ENCODE results near the gene LAMB3. TPM values are rescaled to one million over a fixed set of nuclear protein-coding genes. Genes with fewer than 3 reads are reported as not detected.

The LAMB3 gene
- total and polyA plus RNA-seq, 10 of the 15 experiments (the other 5 are each of a cell fraction or from before 2014, with no cell fraction given) = 0.04 to 1.8 (median 0.10) TPM; not detected in 1

DNA sequence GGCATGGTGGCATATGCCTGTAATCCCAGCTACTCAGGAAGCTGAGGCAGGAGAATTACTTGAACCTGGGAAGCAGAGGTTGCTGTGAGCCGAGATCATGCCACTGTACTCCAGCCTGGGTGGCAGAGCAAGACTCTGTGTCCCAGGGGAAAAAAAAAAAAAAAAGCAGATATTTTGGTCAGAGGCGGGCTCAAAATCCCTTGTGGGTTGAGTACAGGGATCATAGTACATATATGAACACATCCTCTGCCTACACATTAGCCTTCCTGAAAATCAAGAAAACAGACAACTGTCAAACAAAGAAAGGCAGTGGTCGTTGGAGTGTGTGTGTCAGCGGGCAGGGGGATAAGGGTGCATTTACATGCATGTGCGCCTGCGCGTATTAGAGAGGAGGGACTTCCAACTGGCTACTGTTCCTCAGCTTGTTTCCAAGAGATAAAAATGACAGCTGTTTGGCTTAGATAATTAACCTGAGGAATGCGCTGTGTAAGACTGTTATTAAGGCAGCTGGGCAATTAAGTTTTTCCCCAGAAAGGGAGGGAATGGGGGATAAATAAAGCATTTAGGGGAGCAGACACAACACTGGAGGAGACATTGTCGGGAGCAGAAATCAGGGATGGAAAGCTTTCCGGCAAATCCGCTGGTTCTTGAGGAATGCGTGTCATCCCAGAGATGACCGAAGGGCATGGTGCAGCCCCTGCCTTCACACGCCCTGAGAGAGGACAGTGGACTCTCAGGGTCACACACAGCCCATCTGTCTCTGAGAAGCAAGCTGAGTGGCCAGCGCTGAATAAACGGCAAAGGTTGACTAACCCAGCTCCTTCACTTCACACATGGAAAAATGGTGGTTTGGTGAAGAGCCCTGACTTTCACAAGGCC lies 6.4 kb downstream of the LAMB3 start:
- Histone ChIP-seq H3K4me1 (ENCODE audit: control insufficient read depth, insufficient read depth, low read length) (no peaks in the 10 kb centered on the region), H3K9ac (ENCODE audit: control insufficient read depth, insufficient read depth, low read length) (no peak overlapping the region), H3K4me3 (no peak overlapping the region), H3K4me2 (ENCODE audit: control insufficient read depth, insufficient read depth) (no peak overlapping the region), H3K9me3 (replicated peaks; ENCODE audit: control insufficient read depth, insufficient read depth, low read length) (no peaks in the 10 kb centered on the region), H2AFZ (ENCODE audit: control insufficient read depth, low read depth, low read length) (no peak overlapping the region), H3K27me3 (replicated peaks in 1 of 2; ENCODE audit: control insufficient read depth in 2 of 2, insufficient read depth in 2 of 2, low read length in 1 of 2) (no peaks in the 10 kb centered on the region; a peak in 1 of 4 replicates), H3K36me3 (ENCODE audit: control insufficient read depth in 2 of 2, insufficient read depth in 2 of 2, low read length in 1 of 2) (no peaks in the 10 kb centered on the region), H4K20me1 (ENCODE audit: control insufficient read depth, insufficient read depth) (no peaks in the 10 kb centered on the region), H3K79me2 (ENCODE audit: control insufficient read depth, insufficient read depth, low read length) (no peaks in the 10 kb centered on the region), H3K27ac (ENCODE audit: control insufficient read depth, insufficient read depth) (no peak overlapping the region)
- ChIA-PET CTCF (interaction anchor here (0.6 to 2.3 kb wide), 14 partner anchors 14 to 183 kb away, joined by 3 to 11 read pairs (median 4); partner anchors contain the start of gene G0S2), RAD21 (ENCODE audit: unreplicated experiment) (interaction anchor here (1.0 kb wide), 1 partner anchor 31 kb away, joined by 3 read pairs; no protein-coding TSS in a partner anchor), POLR2A (interaction anchor here (0.6 to 1.1 kb wide), 2 partner anchors 42 to 198 kb away, joined by 3 read pairs; no protein-coding TSS in a partner anchor), SMC1A (ENCODE audit: uncharacterized antibody, unreplicated experiment) (interaction anchor here (1.0 to 17.6 kb wide), 5 partner anchors 9 to 45 kb away, joined by 3 to 261 read pairs (median 7); partner anchors contain the start of gene G0S2)
- whole genome bisulfite sequencing (ENCODE audit: insufficient coverage, insufficient replicate concordance, low lambda C conversion rate, missing lambda C conversion rate) = 60% methylated on average over 16 of the region's 16 CpGs
- no peak for TF ChIP-seq FOXM1 (IDR thresholded peaks at IDR 0.05; ENCODE audit: low read depth, low read length)
- TF ChIP-seq, protein P1, sequence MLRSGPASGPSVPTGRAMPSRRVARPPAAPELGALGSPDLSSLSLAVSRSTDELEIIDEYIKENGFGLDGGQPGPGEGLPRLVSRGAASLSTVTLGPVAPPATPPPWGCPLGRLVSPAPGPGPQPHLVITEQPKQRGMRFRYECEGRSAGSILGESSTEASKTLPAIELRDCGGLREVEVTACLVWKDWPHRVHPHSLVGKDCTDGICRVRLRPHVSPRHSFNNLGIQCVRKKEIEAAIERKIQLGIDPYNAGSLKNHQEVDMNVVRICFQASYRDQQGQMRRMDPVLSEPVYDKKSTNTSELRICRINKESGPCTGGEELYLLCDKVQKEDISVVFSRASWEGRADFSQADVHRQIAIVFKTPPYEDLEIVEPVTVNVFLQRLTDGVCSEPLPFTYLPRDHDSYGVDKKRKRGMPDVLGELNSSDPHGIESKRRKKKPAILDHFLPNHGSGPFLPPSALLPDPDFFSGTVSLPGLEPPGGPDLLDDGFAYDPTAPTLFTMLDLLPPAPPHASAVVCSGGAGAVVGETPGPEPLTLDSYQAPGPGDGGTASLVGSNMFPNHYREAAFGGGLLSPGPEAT (IDR thresholded peaks at IDR 0.05; ENCODE audit: low read depth) = no peak
- no peak for TF ChIP-seq KLF5 (IDR thresholded peaks at IDR 0.05; ENCODE audit: partially characterized antibody)
- no peak for TF ChIP-seq ZNF217 (IDR thresholded peaks at IDR 0.05)
- no peak for TF ChIP-seq SREBF2 (IDR thresholded peaks at IDR 0.05; ENCODE audit: low read length)
- TF ChIP-seq NFYA (IDR thresholded peaks at IDR 0.05; ENCODE audit: borderline replicate concordance, low read depth, low read length) = no peak
- TF ChIP-seq POU2F2 (IDR thresholded peaks at IDR 0.05; ENCODE audit: borderline replicate concordance, low read depth, low read length) = no peak
- BruUV-seq (replicated peaks) = no TSS peak
- no peak for FAIRE-seq
- in situ Hi-C loops (cut with MboI) = no loop called here
- no peak for DNase-seq (ENCODE audit: low read depth, low spot score)
- intact Hi-C loops (cut with micrococcal nuclease; ENCODE audit: unreplicated experiment) = loop anchor here (5.0 kb wide), 1 partner anchor 41 kb away; no protein-coding TSS in a partner anchor
- ATAC-seq = no peak
